Mammary epithelial cell (primary cell): Measurements from ENCODE around the gene ARSJ.

Experiments
- EZH2 ChIP-seq: IDR thresholded peaks from 2 replicates; pipeline ENCODE4 v1.6.1; 2012; ENCODE audit warnings: low read length, inconsistent platforms, borderline replicate concordance
- TF ChIP-seq, protein P1 (sequence below), 2 donors: IDR thresholded peaks in 1 of 2; conservative IDR thresholded peaks in 1 of 2; 2 replicates each; pipeline ENCODE4 v1.5.1; 2011 to 2012; ENCODE audit warnings: inconsistent platforms in 2 of 2, low read length in 2 of 2, mild to moderate bottlenecking in 2 of 2, control low read depth in 1 of 2, low read depth in 1 of 2; ENCODE audit not compliant: insufficient read depth in 1 of 2; ENCODE audit errors: extremely low read depth in 1 of 2

DNA sequence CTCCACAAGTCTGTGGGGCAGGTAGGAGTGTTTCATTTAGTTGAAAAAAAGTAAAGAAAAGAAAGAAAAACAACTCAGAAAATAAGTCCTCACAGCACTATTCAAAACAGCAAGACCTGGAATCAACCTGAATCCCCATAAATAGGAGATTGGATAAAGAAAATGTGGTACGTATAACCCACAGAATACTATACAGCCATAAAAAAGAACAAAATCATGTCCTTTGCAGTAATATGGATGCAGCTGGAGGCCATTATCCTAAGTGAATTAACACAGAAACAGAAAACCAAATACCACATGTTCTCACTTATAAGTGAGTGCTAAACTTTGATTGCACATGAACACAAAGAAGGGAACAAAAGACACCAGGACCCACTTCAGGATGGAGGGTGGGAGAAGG is 71.9 kb downstream of the ARSJ start:
- TF ChIP-seq, protein P1, sequence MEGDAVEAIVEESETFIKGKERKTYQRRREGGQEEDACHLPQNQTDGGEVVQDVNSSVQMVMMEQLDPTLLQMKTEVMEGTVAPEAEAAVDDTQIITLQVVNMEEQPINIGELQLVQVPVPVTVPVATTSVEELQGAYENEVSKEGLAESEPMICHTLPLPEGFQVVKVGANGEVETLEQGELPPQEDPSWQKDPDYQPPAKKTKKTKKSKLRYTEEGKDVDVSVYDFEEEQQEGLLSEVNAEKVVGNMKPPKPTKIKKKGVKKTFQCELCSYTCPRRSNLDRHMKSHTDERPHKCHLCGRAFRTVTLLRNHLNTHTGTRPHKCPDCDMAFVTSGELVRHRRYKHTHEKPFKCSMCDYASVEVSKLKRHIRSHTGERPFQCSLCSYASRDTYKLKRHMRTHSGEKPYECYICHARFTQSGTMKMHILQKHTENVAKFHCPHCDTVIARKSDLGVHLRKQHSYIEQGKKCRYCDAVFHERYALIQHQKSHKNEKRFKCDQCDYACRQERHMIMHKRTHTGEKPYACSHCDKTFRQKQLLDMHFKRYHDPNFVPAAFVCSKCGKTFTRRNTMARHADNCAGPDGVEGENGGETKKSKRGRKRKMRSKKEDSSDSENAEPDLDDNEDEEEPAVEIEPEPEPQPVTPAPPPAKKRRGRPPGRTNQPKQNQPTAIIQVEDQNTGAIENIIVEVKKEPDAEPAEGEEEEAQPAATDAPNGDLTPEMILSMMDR (conservative IDR thresholded peaks at IDR 0.05 in 1 of 2, IDR thresholded peaks at IDR 0.05 in 1 of 2; ENCODE audit: extremely low read depth in 1 of 2, insufficient read depth in 1 of 2, low read depth in 1 of 2, low read length in 2 of 2) = no peak
- no peak for TF ChIP-seq EZH2
